SH-SY5Y (cell line): ENCODE measurements around the gene SCNN1B.

Source experiments
- GATA2 ChIP-seq: IDR thresholded peaks from 2 replicates; pipeline ENCODE4 v1.6.1; 2011; ENCODE audit warnings: mild to moderate bottlenecking, low read depth, low read length
- GATA3 ChIP-seq: IDR thresholded peaks from 2 replicates; pipeline ENCODE4 v1.6.1; 2011; ENCODE audit warnings: low read depth, mild to moderate bottlenecking, low read length, moderate library complexity

The SCNN1B gene

GRCh38 chr16:23304620-23305019, 2.5 kb downstream of the SCNN1B start:
- no peak for TF ChIP-seq GATA3
- no peak for TF ChIP-seq GATA2

- no peak for TF ChIP-seq GATA3
- TF ChIP-seq GATA2: no peak
Measured at GRCh38 chr16:23306199-23307100, 4.3 kb downstream of the SCNN1B start.

GRCh38 chr16:23310217-23310616, 8.1 kb downstream of the SCNN1B start:
- TF ChIP-seq GATA3 (no peak), GATA2 (no peak)

GRCh38 chr16:23310744-23311143, 8.6 kb downstream of the SCNN1B start:
- TF ChIP-seq GATA3: no peak
- TF ChIP-seq GATA2: no peak

- no peak for TF ChIP-seq GATA3
- no peak for TF ChIP-seq GATA2
Measured at GRCh38 chr16:23316232-23316631, 14.1 kb downstream of the SCNN1B start.

- TF ChIP-seq GATA2 (no peak), GATA3 (no peak)
Measured at GRCh38 chr16:23316634-23317265, 14.6 kb downstream of the SCNN1B start.

- no peak for TF ChIP-seq GATA3
- TF ChIP-seq GATA2: no peak
Measured at GRCh38 chr16:23317266-23317661, 15.2 kb downstream of the SCNN1B start.

GRCh38 chr16:23317751-23318150, 15.6 kb downstream of the SCNN1B start:
- TF ChIP-seq GATA2: no peak
- no peak for TF ChIP-seq GATA3

GRCh38 chr16:23318639-23319038, 16.5 kb downstream of the SCNN1B start:
- TF ChIP-seq GATA3 (no peak), GATA2 (no peak)

- TF ChIP-seq GATA3 (no peak), GATA2 (no peak)
Measured at GRCh38 chr16:23319861-23320615, 17.9 kb downstream of the SCNN1B start.

GRCh38 chr16:23320693-23321092, 18.6 kb downstream of the SCNN1B start:
- TF ChIP-seq GATA2 (no peak), GATA3 (no peak)

GRCh38 chr16:23321206-23321875, 19.2 kb downstream of the SCNN1B start:
- TF ChIP-seq GATA2 (no peak), GATA3 (no peak)

- TF ChIP-seq GATA3: no peak
- TF ChIP-seq GATA2: no peak
Measured at GRCh38 chr16:23323224-23324030, 21.3 kb downstream of the SCNN1B start.
